Ureter (tissue), 1 donor: ENCODE data around the gene CYP2F1. TPM values are rescaled to one million over a fixed set of nuclear protein-coding genes. Genes with fewer than 3 reads are reported as not detected.
"Not testable (repeated sequence)": the region's sequence is repeated elsewhere in the genome, so short reads cannot be mapped to it uniquely, and the experiment has no call there.

Source experiments
- DNase-seq: peaks from one replicate; pipeline ENCODE4 v3.0.0-alpha.2; 2020; ENCODE audit warnings: low spot score
- total RNA-seq: library from RNA; stranded (reverse); gene quantifications from one replicate; pipeline ENCODE4 v1.2.4, GENCODE V29; 2023
- donor health status: DM: yes; HTN: yes; CAD: no.

CYP2F1 gene
- total RNA-seq: not detected

GRCh38 chr19:41114132-41114531 is at the start of gene CYP2F1:
Gene CYP2F1, plus strand, starts transcription at chr19:41114432. Its CDS starts 1,757 bp downstream, at chr19:41116189.
- DNase-seq: no peak

- no peak for DNase-seq
Observed at GRCh38 chr19:41064974-41065569, 49.2 kb upstream of the CYP2F1 start.

GRCh38 chr19:41076286-41076685 is 37.9 kb upstream of the CYP2F1 start:
- no peak for DNase-seq

- DNase-seq: no peak
Observed at GRCh38 chr19:41083516-41083915, 30.7 kb upstream of the CYP2F1 start.

GRCh38 chr19:41085748-41086415 is 28.4 kb upstream of the CYP2F1 start:
- DNase-seq: no peak

- DNase-seq: no peak
Observed at GRCh38 chr19:41088151-41088550, 26.1 kb upstream of the CYP2F1 start, which contains the start of gene CYP2A13. Gene CYP2A13, plus strand, starts transcription at chr19:41088451. Its CDS starts 21 bp downstream, at chr19:41088472.

- DNase-seq: no peak
Observed at GRCh38 chr19:41089959-41090358, 24.3 kb upstream of the CYP2F1 start.

- no peak for DNase-seq
Observed at GRCh38 chr19:41095703-41096102, 18.5 kb upstream of the CYP2F1 start.

- no peak for DNase-seq
Observed at GRCh38 chr19:41096353-41096752, 17.9 kb upstream of the CYP2F1 start.

- DNase-seq: no peak
Observed at GRCh38 chr19:41097302-41097701, 16.9 kb upstream of the CYP2F1 start.

GRCh38 chr19:41098762-41099161 is 15.5 kb upstream of the CYP2F1 start:
- no peak for DNase-seq

GRCh38 chr19:41102210-41102609 is 12.0 kb upstream of the CYP2F1 start:
- not testable (repeated sequence) for DNase-seq

GRCh38 chr19:41106177-41106576 is 8.1 kb upstream of the CYP2F1 start:
- no peak for DNase-seq

GRCh38 chr19:41111296-41111695 is 2.9 kb upstream of the CYP2F1 start:
- DNase-seq: no peak

- no peak for DNase-seq
Observed at GRCh38 chr19:41111750-41112295, 2.4 kb upstream of the CYP2F1 start.

- no peak for DNase-seq
Observed at GRCh38 chr19:41112728-41113290, 1.4 kb upstream of the CYP2F1 start.

- no peak for DNase-seq
Observed at GRCh38 chr19:41116261-41116660, 2.0 kb downstream of the CYP2F1 start.

GRCh38 chr19:41120929-41121911 is 7.0 kb downstream of the CYP2F1 start:
- not testable (repeated sequence) for DNase-seq

- not testable (repeated sequence) for DNase-seq
Observed at GRCh38 chr19:41122846-41123245, 8.6 kb downstream of the CYP2F1 start.

GRCh38 chr19:41123716-41124294 is 9.6 kb downstream of the CYP2F1 start:
- no peak for DNase-seq

- not testable (repeated sequence) for DNase-seq
Observed at GRCh38 chr19:41126765-41127203, 12.6 kb downstream of the CYP2F1 start.
